ENCODE results near the gene BMPR1B.

Gene BMPR1B

GRCh38 chr4:94918543-94918942, 160.8 kb downstream of the BMPR1B start:
- no peak for DNase-seq

- no peak for DNase-seq
Observed at GRCh38 chr4:94920369-94920768, 162.6 kb downstream of the BMPR1B start.

- DNase-seq, result no peak
Observed at GRCh38 chr4:94924566-94924965, 166.8 kb downstream of the BMPR1B start.

GRCh38 chr4:94925764-94926347, 168.1 kb downstream of the BMPR1B start:
- no peak for DNase-seq

- DNase-seq, result no peak
Observed at GRCh38 chr4:94926936-94927335, 169.2 kb downstream of the BMPR1B start.

GRCh38 chr4:94927696-94928095, 169.9 kb downstream of the BMPR1B start:
- no peak for DNase-seq

GRCh38 chr4:94929696-94930095, 171.9 kb downstream of the BMPR1B start:
- DNase-seq, result no peak

GRCh38 chr4:94931626-94932025, 173.9 kb downstream of the BMPR1B start:
- no peak for DNase-seq

GRCh38 chr4:94932366-94932765, 174.6 kb downstream of the BMPR1B start:
- no peak for DNase-seq

GRCh38 chr4:94933799-94934198, 176.0 kb downstream of the BMPR1B start:
- DNase-seq, result no peak

GRCh38 chr4:94934201-94934600, 176.4 kb downstream of the BMPR1B start:
- DNase-seq, result no peak

- no peak for DNase-seq
Observed at GRCh38 chr4:94934864-94935263, 177.1 kb downstream of the BMPR1B start.

GRCh38 chr4:94936854-94937253, 179.1 kb downstream of the BMPR1B start:
- no peak for DNase-seq

GRCh38 chr4:94939791-94940519, 182.2 kb downstream of the BMPR1B start:
- no peak for DNase-seq

- no peak for DNase-seq
Observed at GRCh38 chr4:94940520-94940908, 182.8 kb downstream of the BMPR1B start.

GRCh38 chr4:94941706-94942105, 184.0 kb downstream of the BMPR1B start:
- DNase-seq, result no peak

GRCh38 chr4:94944726-94945125, 187.0 kb downstream of the BMPR1B start:
- DNase-seq, result no peak

GRCh38 chr4:94947681-94948108, 189.9 kb downstream of the BMPR1B start:
- no peak for DNase-seq

GRCh38 chr4:94954251-94954650, 196.5 kb downstream of the BMPR1B start:
- DNase-seq, result no peak

- DNase-seq, result no peak
Observed at GRCh38 chr4:94957030-94957429, 199.3 kb downstream of the BMPR1B start.

- no peak for DNase-seq
Observed at GRCh38 chr4:94959307-94959706, 201.6 kb downstream of the BMPR1B start.

GRCh38 chr4:94960708-94961107, 203.0 kb downstream of the BMPR1B start:
- no peak for DNase-seq

GRCh38 chr4:94961420-94961819, 203.7 kb downstream of the BMPR1B start:
- DNase-seq, result no peak

GRCh38 chr4:94962484-94962883, 204.7 kb downstream of the BMPR1B start:
- no peak for DNase-seq

- DNase-seq, result no peak
Observed at GRCh38 chr4:94965852-94966251, 208.1 kb downstream of the BMPR1B start.

Data from GDM1 (cell line).